ENCODE results near the gene EXOC1L.

- no peak for TF ChIP-seq CTCF (IDR thresholded peaks at IDR 0.05)
- TF ChIP-seq EZH2 (IDR thresholded peaks at IDR 0.05; ENCODE audit: borderline replicate concordance, insufficient read depth, low read depth, low read length, poor library complexity, severe bottlenecking) = no peak
Observed at GRCh38 chr4:55830716-55831115, 11.1 kb downstream of the EXOC1L start.
